ENCODE measurements around the gene VPS54. TPM values are rescaled to one million over a fixed set of nuclear protein-coding genes. Genes with fewer than 3 reads are reported as not detected.
"Not testable (repeated sequence)": the region's sequence is repeated elsewhere in the genome, so short reads cannot be mapped to it uniquely, and the experiment has no call there.

Gene VPS54
- polyA plus RNA-seq, 1 experiment = 5.6 TPM

- CTCF ChIA-PET = no interaction called here
- DNase-seq (ENCODE audit: low read depth) = no peak
- H3K36me3 ChIP-seq (ENCODE audit: control insufficient read depth, insufficient read depth, low read length) = no peaks in the 10 kb centered on the region
- TF ChIP-seq CTCF (IDR thresholded peaks at IDR 0.05; ENCODE audit: insufficient read depth, low read depth, low read length) = no peak
- H3K27me3 ChIP-seq (ENCODE audit: control insufficient read depth, insufficient read depth, low read length) = no peaks in the 10 kb centered on the region
- no peak overlapping the region for H3K4me3 ChIP-seq (ENCODE audit: low read depth, low read length)
- POLR2A ChIA-PET = no interaction called here
Observed at GRCh38 chr2:63992061-63992685, 27.1 kb downstream of the VPS54 start.

- H3K4me3 ChIP-seq (ENCODE audit: low read depth, low read length); CTCF ChIA-PET; POLR2A ChIA-PET: not testable (repeated sequence)
Observed at GRCh38 chr2:63991173-63991999, 27.8 kb downstream of the VPS54 start.

GRCh38 chr2:63990072-63990471 is 29.2 kb downstream of the VPS54 start:
- H3K27me3 ChIP-seq (ENCODE audit: control insufficient read depth, insufficient read depth, low read length) = no peaks in the 10 kb centered on the region
- POLR2A ChIA-PET = no interaction called here
- no peak for TF ChIP-seq CTCF (IDR thresholded peaks at IDR 0.05; ENCODE audit: insufficient read depth, low read depth, low read length)
- CTCF ChIA-PET = no interaction called here
- no peaks in the 10 kb centered on the region for H3K36me3 ChIP-seq (ENCODE audit: control insufficient read depth, insufficient read depth, low read length)
- no peak overlapping the region for H3K4me3 ChIP-seq (ENCODE audit: low read depth, low read length)
- DNase-seq (ENCODE audit: low read depth) = no peak

More at GRCh38 chr2:63991173-63991999, 27.8 kb downstream of the VPS54 start:
- H3K36me3 ChIP-seq (ENCODE audit: control insufficient read depth, insufficient read depth, low read length); H3K27me3 ChIP-seq (ENCODE audit: control insufficient read depth, insufficient read depth, low read length); DNase-seq (ENCODE audit: low read depth): not testable (repeated sequence)

- POLR2A ChIA-PET, CTCF ChIA-PET: not testable (repeated sequence)
Observed at GRCh38 chr2:63988842-63989436, 30.3 kb downstream of the VPS54 start.

GRCh38 chr2:63984606-63985359 is 34.4 kb downstream of the VPS54 start:
- H3K27me3 ChIP-seq (ENCODE audit: control insufficient read depth, insufficient read depth, low read length) = no peaks in the 10 kb centered on the region
- CTCF ChIA-PET = no interaction called here
- H3K36me3 ChIP-seq (ENCODE audit: control insufficient read depth, insufficient read depth, low read length) = no peaks in the 10 kb centered on the region
- no peak for DNase-seq (ENCODE audit: low read depth)
- POLR2A ChIA-PET = no interaction called here
- no peak overlapping the region for H3K4me3 ChIP-seq (ENCODE audit: low read depth, low read length)
- TF ChIP-seq CTCF (IDR thresholded peaks at IDR 0.05; ENCODE audit: insufficient read depth, low read depth, low read length) = no peak

More at GRCh38 chr2:63988842-63989436, 30.3 kb downstream of the VPS54 start:
- not testable (repeated sequence) for H3K27me3 ChIP-seq (ENCODE audit: control insufficient read depth, insufficient read depth, low read length); H3K36me3 ChIP-seq (ENCODE audit: control insufficient read depth, insufficient read depth, low read length); H3K4me3 ChIP-seq (ENCODE audit: low read depth, low read length); DNase-seq (ENCODE audit: low read depth)

Measured in BJ (cell line).